K562 (cell line): ENCODE data around the gene ZNF805. TPM values are rescaled to one million over a fixed set of nuclear protein-coding genes. Genes with fewer than 3 reads are reported as not detected.

Experiments used
- CBX5 ChIP-seq: IDR thresholded peaks from 2 replicates; pipeline ENCODE4 v1.6.1; 2014; ENCODE audit warnings: low read depth, borderline replicate concordance
- COPS2 ChIP-seq: fragments of 450-650 bp; conservative IDR thresholded peaks from 2 replicates; pipeline ENCODE4 v1.6.1; 2016; ENCODE audit warnings: mild to moderate bottlenecking, moderate library complexity
- ELF1 ChIP-seq: fragments of 200-800 bp; sonication (Bioruptor generic); IDR thresholded peaks from 2 replicates; pipeline ENCODE4 v1.6.1; 2016; ENCODE audit warnings: missing genetic modification characterization, missing compliant biosample characterization
- GTF3C2 ChIP-seq: IDR thresholded peaks from 3 replicates; pipeline ENCODE4 v1.6.1; 2011; ENCODE audit warnings: borderline replicate concordance, mild to moderate bottlenecking, moderate library complexity; ENCODE audit not compliant: insufficient read length; ENCODE audit errors: extremely low read depth
- NCOA2 ChIP-seq, 2 experiments: fragments of 450-650 bp; IDR thresholded peaks; 2 replicates each; pipeline ENCODE4 v1.6.1; 2018; ENCODE audit warnings: mild to moderate bottlenecking in 2 of 2, moderate library complexity in 1 of 2; ENCODE audit not compliant: partially characterized antibody in 2 of 2
- NCOR1 ChIP-seq: fragments of 450-650 bp; IDR thresholded peaks from 2 replicates; pipeline ENCODE4 v1.6.1; 2016; ENCODE audit warnings: mild to moderate bottlenecking, moderate library complexity
- RBM34 ChIP-seq: fragments of 200-400 bp; formaldehyde crosslinking; IDR thresholded peaks from 2 replicates; pipeline ENCODE4 v1.6.1; 2018; ENCODE audit warnings: low read length, borderline replicate concordance; ENCODE audit not compliant: insufficient read depth
- SAP30 ChIP-seq: fragments of 200-600 bp; sonication (generic); IDR thresholded peaks from 2 replicates; pipeline ENCODE4 v1.6.1; 2012; ENCODE audit warnings: borderline replicate concordance, low read depth, mild to moderate bottlenecking, moderate library complexity, low read length, control low read depth, inconsistent platforms; ENCODE audit not compliant: insufficient read depth, poor library complexity, severe bottlenecking
- SMARCE1 ChIP-seq: fragments of 450-650 bp; IDR thresholded peaks from 2 replicates; pipeline ENCODE4 v1.7.1; 2016; ENCODE audit warnings: mild to moderate bottlenecking
- TEAD1 ChIP-seq, 2 experiments: fragments of 450-650 bp in 1 of 2; sonication (generic) in 1 of 2; formaldehyde crosslinking; IDR thresholded peaks; 2 replicates each; pipeline versions ENCODE4 v1.4.0 to v1.8.0; 2020 to 2022; ENCODE audit warnings: mild to moderate bottlenecking in 2 of 2, missing genetic modification reagents in 1 of 2
- TGIF2 ChIP-seq: sonication (generic); formaldehyde crosslinking; IDR thresholded peaks from 2 replicates; pipeline ENCODE4 v1.8.1; 2022; ENCODE audit warnings: mild to moderate bottlenecking, missing genetic modification reagents, moderate library complexity
- ZC3H4 ChIP-seq: sonication (generic); formaldehyde crosslinking; IDR thresholded peaks from 2 replicates; pipeline ENCODE4 v1.9.0; 2021; ENCODE audit warnings: missing genetic modification reagents, borderline replicate concordance
- ZNF551 ChIP-seq: fragments of 250-450 bp; sonication (Bioruptor Pico); IDR thresholded peaks from 2 replicates; pipeline ENCODE4 v1.5.0; 2021; ENCODE audit warnings: mild to moderate bottlenecking, moderate library complexity
- ZNF592 ChIP-seq: fragments of 450-650 bp; IDR thresholded peaks from 2 replicates; pipeline ENCODE4 v1.6.1; 2017; ENCODE audit warnings: antibody characterized with exemption, mild to moderate bottlenecking
- ZNF639 ChIP-seq, 2 experiments: fragments of 200-800 bp in 1 of 2; sonication (Bioruptor generic) in 1 of 2; sonication (generic) in 1 of 2; formaldehyde crosslinking in 1 of 2; IDR thresholded peaks in 1 of 2; conservative IDR thresholded peaks in 1 of 2; 2 replicates each; pipeline versions ENCODE4 v1.5.0 to v1.6.1; 2016 to 2020; ENCODE audit warnings: missing compliant biosample characterization in 1 of 2, missing genetic modification characterization in 1 of 2, missing genetic modification reagents in 1 of 2
- polyA plus RNA-seq, 8 experiments: library from polyadenylated mRNA; depleted of rRNA in 4 of 8; stranded (reverse) in 5 of 8; unstranded in 3 of 8; fragments of >200 nt; fragmentation: Nextera tagmentation in 2 of 8; fragmentation: Illumina TruSeq in 1 of 8; extraction: Ambion mirVana in 2 of 8; extraction: Trizol in 1 of 8; gene quantifications; 2 replicates each; pipeline versions ENCODE4 v1.2.1 to v1.2.3, GENCODE V29; 2011 to 2014; ENCODE audit warnings: inconsistent platforms in 1 of 8, missing spikeins in 1 of 8
- total RNA-seq, 7 experiments: library from RNA; depleted of rRNA in 6 of 7; stranded (reverse); fragments of >200 nt in 6 of 7; fragmentation: Illumina TruSeq in 2 of 7; extraction: Trizol in 2 of 7; gene quantifications; 2 replicates each; pipeline versions ENCODE4 v1.2.1 to v1.2.3, GENCODE V29; 2011 to 2021; ENCODE audit warnings: low replicate concordance in 1 of 7
- TF ChIP-seq, protein P1 (sequence below): fragments of 450-650 bp; IDR thresholded peaks from 2 replicates; pipeline ENCODE4 v1.6.1; 2016; ENCODE audit warnings: missing biosample characterization, missing genetic modification characterization

ZNF805 gene
- total and polyA plus RNA-seq, 9 of the 15 experiments (the other 6 are each of a cell fraction or from before 2014, with no cell fraction given): 0.32 to 6.7 (median 3.9) TPM

GRCh38 chr19:57191141-57192076 lies 49.0 kb upstream of the ZNF805 start, which contains the start of gene ZNF264 (continued):
- TF ChIP-seq GTF3C2: no peak
- no peak for TF ChIP-seq RBM34
- TF ChIP-seq NCOA2 (IDR thresholded peaks at IDR 0.05; ENCODE audit: partially characterized antibody in 2 of 2): no peak
- TF ChIP-seq SAP30: no peak
- no peak for TF ChIP-seq COPS2
- TF ChIP-seq ZC3H4 (CRISPR knock-in tag): no peak
- no peak for TF ChIP-seq ZNF551
- TF ChIP-seq ELF1 (tag): peak; percentile 72
- no peak for TF ChIP-seq ZNF592
- no peak for TF ChIP-seq NCOR1
- 0 out of 2 replicates have a peak, but pooled peaks have one; percentile 33 for TF ChIP-seq CBX5
- TF ChIP-seq TEAD1 (CRISPR knock-in tag; IDR thresholded peaks at IDR 0.05): no peak
- TF ChIP-seq, protein P1, sequence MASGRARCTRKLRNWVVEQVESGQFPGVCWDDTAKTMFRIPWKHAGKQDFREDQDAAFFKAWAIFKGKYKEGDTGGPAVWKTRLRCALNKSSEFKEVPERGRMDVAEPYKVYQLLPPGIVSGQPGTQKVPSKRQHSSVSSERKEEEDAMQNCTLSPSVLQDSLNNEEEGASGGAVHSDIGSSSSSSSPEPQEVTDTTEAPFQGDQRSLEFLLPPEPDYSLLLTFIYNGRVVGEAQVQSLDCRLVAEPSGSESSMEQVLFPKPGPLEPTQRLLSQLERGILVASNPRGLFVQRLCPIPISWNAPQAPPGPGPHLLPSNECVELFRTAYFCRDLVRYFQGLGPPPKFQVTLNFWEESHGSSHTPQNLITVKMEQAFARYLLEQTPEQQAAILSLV (tag): no peak
- no peak for TF ChIP-seq SMARCE1
- no peak for TF ChIP-seq TGIF2
- TF ChIP-seq ZNF639 (CRISPR knock-in tag; conservative IDR thresholded peaks at IDR 0.05 in 1 of 2, IDR thresholded peaks at IDR 0.05 in 1 of 2): peak in 1 of 2 experiments; percentile 50; a peak in 1 of 4 replicates
